ENCODE results near the gene ELOVL1. TPM values are rescaled to one million over a fixed set of nuclear protein-coding genes. Genes with fewer than 3 reads are reported as not detected.

ELOVL1 gene
- total and polyA plus RNA-seq, 10 of the 15 experiments (the other 5 are each of a cell fraction or from before 2014, with no cell fraction given) = 58.5 to 139 (median 89.8) TPM

GRCh38 chr1:43358746-43359693 is 8.8 kb downstream of the ELOVL1 start, which contains the start of gene CDC20 (continued):
- TF ChIP-seq, protein P1, sequence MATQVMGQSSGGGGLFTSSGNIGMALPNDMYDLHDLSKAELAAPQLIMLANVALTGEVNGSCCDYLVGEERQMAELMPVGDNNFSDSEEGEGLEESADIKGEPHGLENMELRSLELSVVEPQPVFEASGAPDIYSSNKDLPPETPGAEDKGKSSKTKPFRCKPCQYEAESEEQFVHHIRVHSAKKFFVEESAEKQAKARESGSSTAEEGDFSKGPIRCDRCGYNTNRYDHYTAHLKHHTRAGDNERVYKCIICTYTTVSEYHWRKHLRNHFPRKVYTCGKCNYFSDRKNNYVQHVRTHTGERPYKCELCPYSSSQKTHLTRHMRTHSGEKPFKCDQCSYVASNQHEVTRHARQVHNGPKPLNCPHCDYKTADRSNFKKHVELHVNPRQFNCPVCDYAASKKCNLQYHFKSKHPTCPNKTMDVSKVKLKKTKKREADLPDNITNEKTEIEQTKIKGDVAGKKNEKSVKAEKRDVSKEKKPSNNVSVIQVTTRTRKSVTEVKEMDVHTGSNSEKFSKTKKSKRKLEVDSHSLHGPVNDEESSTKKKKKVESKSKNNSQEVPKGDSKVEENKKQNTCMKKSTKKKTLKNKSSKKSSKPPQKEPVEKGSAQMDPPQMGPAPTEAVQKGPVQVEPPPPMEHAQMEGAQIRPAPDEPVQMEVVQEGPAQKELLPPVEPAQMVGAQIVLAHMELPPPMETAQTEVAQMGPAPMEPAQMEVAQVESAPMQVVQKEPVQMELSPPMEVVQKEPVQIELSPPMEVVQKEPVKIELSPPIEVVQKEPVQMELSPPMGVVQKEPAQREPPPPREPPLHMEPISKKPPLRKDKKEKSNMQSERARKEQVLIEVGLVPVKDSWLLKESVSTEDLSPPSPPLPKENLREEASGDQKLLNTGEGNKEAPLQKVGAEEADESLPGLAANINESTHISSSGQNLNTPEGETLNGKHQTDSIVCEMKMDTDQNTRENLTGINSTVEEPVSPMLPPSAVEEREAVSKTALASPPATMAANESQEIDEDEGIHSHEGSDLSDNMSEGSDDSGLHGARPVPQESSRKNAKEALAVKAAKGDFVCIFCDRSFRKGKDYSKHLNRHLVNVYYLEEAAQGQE (IDR thresholded peaks at IDR 0.05; ENCODE audit: low read depth, low read length) = no peak
- TF ChIP-seq TARDBP (IDR thresholded peaks at IDR 0.05; ENCODE audit: borderline replicate concordance) = 0 out of 2 replicates have a peak, but pooled peaks have one; percentile 44
- TF ChIP-seq FOXM1 (IDR thresholded peaks at IDR 0.05; ENCODE audit: low read depth, low read length) = no peak; the same call in 1 of the 2 replicates
- peak; percentile 91 for TF ChIP-seq POLR2A (IDR thresholded peaks at IDR 0.05; ENCODE audit: low read depth, low read length)
- no peak for TF ChIP-seq WRNIP1 (IDR thresholded peaks at IDR 0.05; ENCODE audit: borderline replicate concordance, low read depth, low read length)
- TF ChIP-seq NRF1 (conservative IDR thresholded peaks at IDR 0.05; ENCODE audit: low read depth, low read length) = no peak
- no peak; the same call in 1 of the 2 replicates for TF ChIP-seq ZBED1 (IDR thresholded peaks at IDR 0.05; ENCODE audit: borderline replicate concordance)
- TF ChIP-seq RAD21 (IDR thresholded peaks at IDR 0.05; ENCODE audit: insufficient read depth, low read depth, low read length) = no peak
- TF ChIP-seq DPF2 (IDR thresholded peaks at IDR 0.05) = no peak
- TF ChIP-seq ZNF622 (IDR thresholded peaks at IDR 0.05) = no peak
- peak; percentile 60; the same call in 1 of the 2 replicates for TF ChIP-seq PAX5 (IDR thresholded peaks at IDR 0.05; ENCODE audit: borderline replicate concordance, low read depth, low read length)
- TF ChIP-seq PAX8 (IDR thresholded peaks at IDR 0.05) = no peak
- 0 out of 2 replicates have a peak, but pooled peaks have one; percentile 63 for TF ChIP-seq SMAD5 (IDR thresholded peaks at IDR 0.05; ENCODE audit: low read depth)
- peak; percentile 83 for TF ChIP-seq MYB (IDR thresholded peaks at IDR 0.05; ENCODE audit: borderline replicate concordance, low read depth, low read length)
